Epithelial cell of proximal tubule (primary cell): ENCODE results near the gene S100A12. TPM values are rescaled to one million over a fixed set of nuclear protein-coding genes. Genes with fewer than 3 reads are reported as not detected.
A peak's percentile ranks its signal among the peaks of the same experiment; 100 is the strongest.

ENCODE experiments used
- DNase-seq: peaks from one replicate; pipeline ENCODE4 v3.0.0-alpha.2; 2011; ENCODE audit warnings: low read depth
- H3K4me3 ChIP-seq: 2 replicates; pipeline ENCODE4 v1.5.1; 2011; ENCODE audit warnings: low read depth, mild to moderate bottlenecking, low read length
- CTCF ChIP-seq: conservative IDR thresholded peaks from 2 replicates; pipeline ENCODE4 v1.5.1; 2012; ENCODE audit warnings: low read depth, mild to moderate bottlenecking, low read length
- total RNA-seq: library from RNA; depleted of rRNA; stranded (reverse); fragments of >200 nt; gene quantifications from 2 replicates; pipeline ENCODE4 v1.2.3, GENCODE V29; 2015

S100A12 gene
- total RNA-seq, 1 donor from 2014 or later, result not detected

- DNase-seq, result no peak
- H3K4me3 ChIP-seq, result no peak overlapping the region
- TF ChIP-seq CTCF, result no peak
These were observed 18.9 kb downstream of the S100A12 start for GRCh38 chr1:153356392-153357075.

- TF ChIP-seq CTCF, result peak; percentile 73
- no peak for DNase-seq
- H3K4me3 ChIP-seq, result no peak overlapping the region
These were observed 19.9 kb downstream of the S100A12 start for GRCh38 chr1:153355445-153356071.

GRCh38 chr1:153354515-153355193 is 20.8 kb downstream of the S100A12 start:
- no peak for TF ChIP-seq CTCF
- no peak for DNase-seq
- H3K4me3 ChIP-seq, result no peak overlapping the region

GRCh38 chr1:153353226-153353947 is 22.0 kb downstream of the S100A12 start:
- no peak overlapping the region for H3K4me3 ChIP-seq
- TF ChIP-seq CTCF, result peak; percentile 69
- no peak for DNase-seq

- peak; percentile 94 for TF ChIP-seq CTCF
These were observed 22.9 kb downstream of the S100A12 start for GRCh38 chr1:153352523-153352922.

DNA sequence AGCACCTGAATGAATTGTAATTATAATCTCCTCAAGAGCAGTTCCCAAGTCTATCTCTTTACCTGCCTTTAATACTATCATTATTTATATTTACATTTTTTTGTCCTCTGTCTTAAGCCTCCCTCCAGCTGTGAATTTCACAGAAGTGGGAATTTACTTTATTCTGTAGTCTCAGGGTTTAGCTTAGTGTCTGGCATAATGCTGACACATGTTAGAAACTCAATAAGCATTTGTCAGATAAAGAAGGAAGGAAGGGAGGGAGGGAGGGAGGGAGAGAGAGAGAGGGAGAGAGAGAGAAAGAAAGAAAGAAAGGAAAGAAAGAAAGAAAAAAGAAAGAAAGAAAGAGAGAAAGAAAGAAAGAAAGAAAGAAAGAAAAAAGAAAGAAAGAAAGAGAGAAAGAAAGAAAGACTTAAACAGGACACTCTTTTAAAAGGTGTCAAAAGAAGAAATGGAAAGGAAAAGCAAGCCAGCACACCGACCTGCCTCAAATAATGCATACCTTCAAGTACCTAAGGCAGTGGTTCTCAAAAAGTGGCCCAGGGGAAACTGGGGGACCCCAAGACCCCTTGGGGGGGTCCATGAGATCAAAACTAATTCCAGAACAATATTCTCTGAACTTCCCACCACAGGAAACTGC is 25.0 kb downstream of the S100A12 start:
- no peak for DNase-seq
- no peak overlapping the region for H3K4me3 ChIP-seq
- no peak for TF ChIP-seq CTCF

More at GRCh38 chr1:153352523-153352922, 22.9 kb downstream of the S100A12 start:
- no peak for DNase-seq
- H3K4me3 ChIP-seq, result no peak overlapping the region
